ENCODE measurements around the gene CNFN.

DNA sequence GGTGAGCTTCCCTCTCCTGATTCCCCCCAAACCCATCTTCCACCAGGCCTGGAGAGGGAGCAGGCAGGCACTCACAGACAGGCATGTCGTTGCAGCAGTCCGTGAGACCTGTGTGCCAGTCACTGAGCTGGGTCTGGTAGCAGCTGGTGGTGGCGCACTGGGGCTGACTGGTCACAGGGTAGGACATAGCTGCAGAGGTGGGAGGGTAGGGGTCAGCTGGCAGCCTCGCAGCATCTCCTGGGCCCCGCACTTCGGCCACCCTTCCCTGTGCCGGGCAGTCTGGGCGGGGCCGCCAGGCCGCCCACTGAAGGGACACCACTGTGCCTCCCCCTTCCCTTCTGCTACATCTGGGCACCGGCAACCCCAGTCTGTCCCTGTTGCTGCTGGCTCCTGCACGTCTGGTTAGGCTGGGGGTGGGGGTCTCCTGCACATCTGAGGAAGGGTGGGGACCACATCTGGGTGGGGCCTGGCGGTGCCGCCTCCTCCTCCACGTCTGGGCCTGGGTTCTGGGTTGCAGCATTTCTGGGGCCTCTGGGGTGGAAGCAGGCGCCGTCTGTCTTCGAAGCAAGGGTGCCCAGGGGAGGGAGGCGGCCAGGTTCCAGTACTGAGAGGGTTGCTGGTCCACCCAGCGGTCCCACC is 1.1 kb downstream of the CNFN start:
- TF ChIP-seq TOX (CRISPR knock-in tag; IDR thresholded peaks at IDR 0.05; ENCODE audit: borderline replicate concordance) (no peak), ARNTL (CRISPR knock-in tag; IDR thresholded peaks at IDR 0.05; ENCODE audit: borderline replicate concordance, low read depth) (no peak)
- TF ChIP-seq, protein P1, sequence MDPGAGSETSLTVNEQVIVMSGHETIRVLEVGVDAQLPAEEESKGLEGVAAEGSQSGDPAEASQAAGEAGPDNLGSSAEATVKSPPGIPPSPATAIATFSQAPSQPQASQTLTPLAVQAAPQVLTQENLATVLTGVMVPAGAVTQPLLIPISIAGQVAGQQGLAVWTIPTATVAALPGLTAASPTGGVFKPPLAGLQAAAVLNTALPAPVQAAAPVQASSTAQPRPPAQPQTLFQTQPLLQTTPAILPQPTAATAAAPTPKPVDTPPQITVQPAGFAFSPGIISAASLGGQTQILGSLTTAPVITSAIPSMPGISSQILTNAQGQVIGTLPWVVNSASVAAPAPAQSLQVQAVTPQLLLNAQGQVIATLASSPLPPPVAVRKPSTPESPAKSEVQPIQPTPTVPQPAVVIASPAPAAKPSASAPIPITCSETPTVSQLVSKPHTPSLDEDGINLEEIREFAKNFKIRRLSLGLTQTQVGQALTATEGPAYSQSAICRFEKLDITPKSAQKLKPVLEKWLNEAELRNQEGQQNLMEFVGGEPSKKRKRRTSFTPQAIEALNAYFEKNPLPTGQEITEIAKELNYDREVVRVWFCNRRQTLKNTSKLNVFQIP (CRISPR knock-in tag; IDR thresholded peaks at IDR 0.05; ENCODE audit: borderline replicate concordance, low read depth), result no peak
